ENCODE data around the gene JAZF1.

DNA sequence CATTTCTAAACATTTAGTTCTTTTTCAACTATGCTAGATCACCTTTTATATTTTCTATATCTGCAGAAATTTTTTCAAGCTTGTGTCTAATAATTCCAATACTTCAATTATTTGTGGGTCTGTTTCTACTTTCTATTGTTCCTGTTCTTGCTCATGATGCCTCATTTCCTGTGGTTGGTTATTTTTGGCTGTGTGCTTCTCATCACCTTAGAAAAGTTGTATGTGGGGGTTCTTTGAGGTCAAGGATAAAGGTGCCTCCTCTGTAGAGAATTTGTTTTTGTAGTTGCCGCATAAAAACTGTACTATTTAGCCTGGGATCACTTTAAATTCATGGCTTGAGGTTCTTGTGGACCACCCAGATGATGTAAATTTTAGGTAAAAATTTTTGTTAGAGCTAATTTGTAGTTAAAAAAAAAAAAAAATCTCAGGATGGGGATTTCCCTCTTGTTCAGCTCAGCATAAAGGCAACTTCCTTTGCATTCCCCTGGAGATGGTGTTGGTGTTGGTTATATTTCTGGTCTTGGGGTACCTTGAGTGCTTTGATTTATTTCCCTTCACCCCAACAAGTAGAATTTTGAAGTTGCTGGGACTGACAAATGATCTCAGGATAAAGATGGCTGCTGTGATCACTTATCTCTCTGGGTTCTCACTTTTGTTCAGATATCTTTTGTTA is 27.0 kb upstream of the JAZF1 start:
- no peak for TF ChIP-seq EZH2 (IDR thresholded peaks at IDR 0.05; ENCODE audit: borderline replicate concordance, low read length)
- TF ChIP-seq, protein P1, sequence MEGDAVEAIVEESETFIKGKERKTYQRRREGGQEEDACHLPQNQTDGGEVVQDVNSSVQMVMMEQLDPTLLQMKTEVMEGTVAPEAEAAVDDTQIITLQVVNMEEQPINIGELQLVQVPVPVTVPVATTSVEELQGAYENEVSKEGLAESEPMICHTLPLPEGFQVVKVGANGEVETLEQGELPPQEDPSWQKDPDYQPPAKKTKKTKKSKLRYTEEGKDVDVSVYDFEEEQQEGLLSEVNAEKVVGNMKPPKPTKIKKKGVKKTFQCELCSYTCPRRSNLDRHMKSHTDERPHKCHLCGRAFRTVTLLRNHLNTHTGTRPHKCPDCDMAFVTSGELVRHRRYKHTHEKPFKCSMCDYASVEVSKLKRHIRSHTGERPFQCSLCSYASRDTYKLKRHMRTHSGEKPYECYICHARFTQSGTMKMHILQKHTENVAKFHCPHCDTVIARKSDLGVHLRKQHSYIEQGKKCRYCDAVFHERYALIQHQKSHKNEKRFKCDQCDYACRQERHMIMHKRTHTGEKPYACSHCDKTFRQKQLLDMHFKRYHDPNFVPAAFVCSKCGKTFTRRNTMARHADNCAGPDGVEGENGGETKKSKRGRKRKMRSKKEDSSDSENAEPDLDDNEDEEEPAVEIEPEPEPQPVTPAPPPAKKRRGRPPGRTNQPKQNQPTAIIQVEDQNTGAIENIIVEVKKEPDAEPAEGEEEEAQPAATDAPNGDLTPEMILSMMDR (conservative IDR thresholded peaks at IDR 0.05 in 1 of 2, IDR thresholded peaks at IDR 0.05 in 1 of 2; ENCODE audit: extremely low read depth in 1 of 2, insufficient read depth in 1 of 2, low read depth in 1 of 2, low read length in 2 of 2): no peak

Data from mammary epithelial cell (primary cell).